NB4 (cell line): ENCODE measurements around the gene MYH9.

Source experiments
- CTCF ChIP-seq: IDR thresholded peaks from one replicate; pipeline ENCODE4 v1.5.1; 2012; ENCODE audit warnings: low read depth, low read length
- POLR2A ChIP-seq: IDR thresholded peaks from 2 replicates; pipeline ENCODE4 v1.6.1; 2011; ENCODE audit warnings: mild to moderate bottlenecking; ENCODE audit not compliant: insufficient read length; ENCODE audit errors: extremely low read depth

- TF ChIP-seq CTCF (no peak), POLR2A (no peak)
Observed at GRCh38 chr22:36333644-36334043, 54.1 kb downstream of the MYH9 start.
